Astrocyte (in vitro differentiated cells and primary cell): ENCODE data around the gene BCS1L. TPM values are rescaled to one million over a fixed set of nuclear protein-coding genes. Genes with fewer than 3 reads are reported as not detected.
A peak's percentile ranks its signal among the peaks of the same experiment; 100 is the strongest.

Experiments
- DNase-seq: peaks from one replicate; pipeline ENCODE4 v3.0.0-alpha.2; 2010; ENCODE audit warnings: low read depth
- FAIRE-seq: peaks from 2 replicates; lab custom pipeline; 2011; peaks lifted over from hg19 to GRCh38; lab: Jason Lieb, UNC
- H2AFZ ChIP-seq: 2 replicates; pipeline ENCODE4 v1.6.0; 2012; ENCODE audit warnings: low read depth, low read length, inconsistent platforms
- H3K27ac ChIP-seq: 2 replicates; pipeline ENCODE4 v1.5.1; 2011; ENCODE audit warnings: low read depth, low read length, inconsistent platforms
- H3K27me3 ChIP-seq: 2 replicates; pipeline ENCODE4 v1.6.0; 2011; ENCODE audit warnings: low read length, inconsistent platforms; ENCODE audit not compliant: insufficient read depth
- H3K36me3 ChIP-seq: 2 replicates; pipeline ENCODE4 v1.5.1; 2011; ENCODE audit warnings: low read length, inconsistent platforms; ENCODE audit not compliant: insufficient read depth
- H3K4me1 ChIP-seq: 2 replicates; pipeline ENCODE4 v1.5.1; 2011; ENCODE audit warnings: low read length, inconsistent platforms; ENCODE audit not compliant: insufficient read depth
- H3K4me2 ChIP-seq: 2 replicates; pipeline ENCODE4 v1.6.0; 2012; ENCODE audit warnings: low read length, inconsistent platforms
- H3K4me3 ChIP-seq: 2 replicates; pipeline ENCODE4 v1.5.1; 2011; ENCODE audit warnings: low read depth, mild to moderate bottlenecking, low read length, inconsistent platforms; ENCODE audit not compliant: insufficient read depth
- H3K79me2 ChIP-seq: 2 replicates; pipeline ENCODE4 v1.6.0; 2012; ENCODE audit warnings: mild to moderate bottlenecking, low read length, inconsistent platforms; ENCODE audit not compliant: insufficient read depth
- H3K9ac ChIP-seq: 2 replicates; pipeline ENCODE4 v1.6.0; 2012; ENCODE audit warnings: mild to moderate bottlenecking, low read length, inconsistent platforms
- H3K9me3 ChIP-seq: 2 replicates; pipeline ENCODE4 v1.5.1; 2012; ENCODE audit warnings: low read depth, mild to moderate bottlenecking, low read length, inconsistent platforms; ENCODE audit not compliant: insufficient read depth
- H4K20me1 ChIP-seq: 2 replicates; pipeline ENCODE4 v1.6.0; 2012; ENCODE audit warnings: low read length, inconsistent platforms; ENCODE audit not compliant: insufficient read depth
- H3K27ac Mint-ChIP-seq: one replicate; pipeline ENCODE4 v1.8.0; 2021; ENCODE audit warnings: mild to moderate bottlenecking, mixed read lengths; ENCODE audit not compliant: unreplicated experiment
- H3K27me3 Mint-ChIP-seq: one replicate; pipeline ENCODE4 v1.8.0; 2021; ENCODE audit warnings: low read depth, mixed read lengths; ENCODE audit not compliant: unreplicated experiment
- H3K36me3 Mint-ChIP-seq: one replicate; pipeline ENCODE4 v1.8.0; 2021; ENCODE audit warnings: low read depth, mixed read lengths; ENCODE audit not compliant: unreplicated experiment
- H3K4me1 Mint-ChIP-seq: one replicate; pipeline ENCODE4 v1.8.0; 2021; ENCODE audit warnings: low read depth, mixed read lengths; ENCODE audit not compliant: unreplicated experiment
- H3K4me3 Mint-ChIP-seq: one replicate; pipeline ENCODE4 v1.8.0; 2021; ENCODE audit warnings: mild to moderate bottlenecking, moderate library complexity, mixed read lengths; ENCODE audit not compliant: unreplicated experiment
- H3K9me3 Mint-ChIP-seq: one replicate; pipeline ENCODE4 v1.8.0; 2021; ENCODE audit warnings: mild to moderate bottlenecking, mixed read lengths; ENCODE audit not compliant: unreplicated experiment
- CTCF ChIP-seq: IDR thresholded peaks from 2 replicates; pipeline ENCODE4 v1.5.1; 2011; ENCODE audit warnings: low read depth, mild to moderate bottlenecking, inconsistent platforms, low read length, moderate library complexity; ENCODE audit not compliant: insufficient read depth
- EZH2 ChIP-seq: IDR thresholded peaks from 2 replicates; pipeline ENCODE4 v1.6.1; 2012; ENCODE audit warnings: mild to moderate bottlenecking, low read length, inconsistent platforms; ENCODE audit not compliant: insufficient read depth
- total RNA-seq: library from RNA; stranded (reverse); gene quantifications from 2 replicates; pipeline ENCODE4 v1.2.1, GENCODE V29; 2021

BCS1L gene
- total RNA-seq, 1 donor from 2014 or later: 27.5 TPM

- Histone ChIP-seq H3K27me3 (no peaks in the 10 kb centered on the region), H4K20me1 (no peaks in the 10 kb centered on the region), H3K4me2 (no peak overlapping the region), H2AFZ (no peak overlapping the region), H3K9ac (no peak overlapping the region), H3K9me3 (no peaks in the 10 kb centered on the region), H3K36me3 (peaks cover 27% of the 10 kb centered on the region), H3K79me2 (no peaks in the 10 kb centered on the region), H3K4me3 (no peak overlapping the region), H3K27ac (no peak overlapping the region), H3K4me1 (peaks cover 10% of the 10 kb centered on the region)
- H3K27me3 Mint-ChIP-seq: no peaks in the 10 kb centered on the region
- peaks cover 33% of the 10 kb centered on the region for H3K36me3 Mint-ChIP-seq
- H3K4me1 Mint-ChIP-seq: peaks cover 15% of the 10 kb centered on the region
- no peak overlapping the region for H3K27ac Mint-ChIP-seq
- FAIRE-seq (no peak), DNase-seq (no peak)
- no peaks in the 10 kb centered on the region for H3K9me3 Mint-ChIP-seq
- H3K4me3 Mint-ChIP-seq: no peak overlapping the region
- TF ChIP-seq EZH2 (no peak), CTCF (no peak)
Observed at GRCh38 chr2:218698885-218699284, 39.4 kb downstream of the BCS1L start.

- Histone ChIP-seq H3K36me3 (peaks cover 22% of the 10 kb centered on the region), H3K4me3 (no peak overlapping the region), H2AFZ (no peak overlapping the region), H3K4me1 (no peaks in the 10 kb centered on the region), H3K27ac (no peak overlapping the region), H3K79me2 (no peaks in the 10 kb centered on the region), H3K27me3 (no peaks in the 10 kb centered on the region), H3K9ac (no peak overlapping the region), H3K9me3 (no peaks in the 10 kb centered on the region), H3K4me2 (no peak overlapping the region), H4K20me1 (no peaks in the 10 kb centered on the region)
- H3K4me3 Mint-ChIP-seq: no peak overlapping the region
- no peaks in the 10 kb centered on the region for H3K27me3 Mint-ChIP-seq
- no peaks in the 10 kb centered on the region for H3K9me3 Mint-ChIP-seq
- H3K4me1 Mint-ChIP-seq: peaks cover 3% of the 10 kb centered on the region
- FAIRE-seq: no peak
- peak; percentile 53 for DNase-seq
- peaks cover 21% of the 10 kb centered on the region for H3K36me3 Mint-ChIP-seq
- TF ChIP-seq CTCF: no peak
- no peak for TF ChIP-seq EZH2
- H3K27ac Mint-ChIP-seq: no peak overlapping the region
Observed at GRCh38 chr2:218701806-218702205, 42.3 kb downstream of the BCS1L start.

GRCh38 chr2:218703341-218703740 lies 43.9 kb downstream of the BCS1L start:
- H3K27me3 ChIP-seq: no peaks in the 10 kb centered on the region
- Mint-ChIP-seq H3K4me3 (no peak overlapping the region), H3K4me1 (peaks cover 3% of the 10 kb centered on the region), H3K27me3 (no peaks in the 10 kb centered on the region), H3K9me3 (no peaks in the 10 kb centered on the region), H3K36me3 (peaks cover 16% of the 10 kb centered on the region), H3K27ac (no peak overlapping the region)
- TF ChIP-seq EZH2: no peak
- no peak for TF ChIP-seq CTCF
- no peak overlapping the region for H3K4me3 ChIP-seq
- H3K4me2 ChIP-seq: no peak overlapping the region
- no peak overlapping the region for H2AFZ ChIP-seq
- FAIRE-seq (no peak), DNase-seq (no peak)
- no peaks in the 10 kb centered on the region for H3K9me3 ChIP-seq
- no peaks in the 10 kb centered on the region for H3K4me1 ChIP-seq
- no peaks in the 10 kb centered on the region for H4K20me1 ChIP-seq
- H3K36me3 ChIP-seq: peaks cover 13% of the 10 kb centered on the region
- no peak overlapping the region for H3K27ac ChIP-seq
- no peak overlapping the region for H3K9ac ChIP-seq
- H3K79me2 ChIP-seq: no peaks in the 10 kb centered on the region
